8988T (cell line): Measurements from ENCODE around the gene HAGHL.
A peak's percentile ranks its signal among the peaks of the same experiment; 100 is the strongest.
"Not testable (repeated sequence)": the region's sequence is repeated elsewhere in the genome, so short reads cannot be mapped to it uniquely, and the experiment has no call there.

Experiments used
- DNase-seq: peaks from one replicate; pipeline ENCODE4 v3.0.0; 2011

HAGHL gene

GRCh38 chr16:735982-736453, 9.1 kb downstream of the HAGHL start:
- peak; percentile 1 for DNase-seq

DNA sequence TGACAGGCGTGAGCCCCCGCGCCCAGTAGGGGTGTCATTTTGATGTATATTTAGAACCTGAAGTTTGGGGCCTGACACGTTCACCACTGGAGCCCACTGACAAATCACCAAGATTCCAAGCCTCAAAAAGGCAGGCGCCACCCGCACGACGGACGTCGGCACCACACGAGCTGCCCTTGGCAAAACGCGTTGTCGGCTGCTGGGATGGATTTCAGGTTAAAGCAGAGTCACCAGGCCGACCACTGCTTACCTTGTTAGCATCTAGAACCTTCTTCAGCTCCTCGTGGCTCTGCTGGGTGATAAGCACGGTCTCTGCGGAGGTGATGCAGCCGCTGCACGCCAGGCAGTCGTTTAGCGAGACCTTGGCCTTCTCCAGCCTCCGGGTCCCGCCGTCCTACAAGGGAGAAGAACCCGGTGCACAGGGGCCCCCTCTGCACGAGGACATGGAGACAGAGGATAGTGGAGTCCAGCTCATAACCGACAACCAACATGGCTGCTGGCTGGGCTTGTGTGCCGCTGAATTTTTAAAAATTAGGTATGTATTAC, 10.1 kb downstream of the HAGHL start:
- DNase-seq = peak; percentile 1

DNA sequence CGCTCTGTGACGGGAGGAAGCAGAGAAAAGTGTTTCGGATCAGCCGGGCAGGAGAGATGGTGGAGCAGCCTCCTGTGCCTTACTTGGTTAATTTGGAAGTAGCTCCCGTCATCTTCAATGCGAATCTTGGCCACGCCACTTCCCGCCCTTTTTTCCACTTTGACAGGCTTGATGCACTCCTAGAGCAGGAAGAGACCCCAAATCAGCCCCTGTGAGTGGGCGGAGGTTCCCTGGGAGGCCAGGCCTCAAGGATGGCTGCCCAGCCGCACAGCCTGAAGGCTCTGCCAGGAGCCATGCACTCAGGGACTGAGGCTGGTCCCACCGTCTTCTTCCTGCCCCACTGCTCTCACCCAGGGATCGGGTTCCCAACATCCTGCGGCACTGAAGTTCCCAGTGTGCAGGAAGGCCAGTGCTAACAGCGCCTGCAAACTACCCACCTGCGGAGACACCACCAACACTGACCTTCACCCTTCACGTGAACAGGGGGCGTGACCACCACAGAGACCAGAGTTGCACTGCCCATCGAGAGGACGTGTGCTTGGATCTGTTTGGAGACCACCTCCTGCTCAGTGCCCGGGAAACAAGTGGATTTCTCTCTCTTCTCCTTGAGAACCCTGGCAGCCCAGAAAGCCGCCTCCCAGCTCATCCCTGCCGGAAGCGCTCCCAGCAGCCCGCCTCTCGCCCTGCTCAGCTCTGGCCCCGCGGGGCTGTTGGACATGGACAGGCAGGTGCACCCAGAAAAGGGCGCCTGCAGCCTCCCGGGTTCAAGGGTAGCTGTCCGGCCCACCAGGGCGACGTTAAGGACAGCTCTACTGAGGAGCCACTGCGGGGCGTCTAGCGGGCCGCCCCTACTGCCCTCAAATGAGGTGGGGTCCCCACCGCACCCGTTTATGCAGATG, 12.9 kb downstream of the HAGHL start:
- peak; percentile 24 for DNase-seq

DNA sequence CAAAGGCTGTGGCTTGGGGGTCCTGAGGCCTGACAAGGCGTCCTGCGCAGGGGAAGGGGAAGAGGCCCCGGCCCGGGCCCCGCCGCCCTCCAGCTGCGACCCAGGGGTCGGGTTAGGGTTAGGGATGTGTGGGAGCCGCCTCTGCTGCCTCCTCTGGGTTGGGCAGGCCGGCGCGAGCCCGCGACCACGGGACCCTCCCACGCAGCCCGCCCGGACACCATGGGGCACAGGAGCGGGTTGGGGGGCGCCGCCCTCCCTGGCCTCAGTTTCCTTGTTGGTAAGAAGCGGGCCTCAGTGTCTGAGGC, 13.5 kb downstream of the HAGHL start:
- DNase-seq = peak; percentile 15

- peak; percentile 85 for DNase-seq
These were observed 14.0 kb downstream of the HAGHL start, which contains the start of gene CIAO3 for GRCh38 chr16:740764-741505. CIAO3 (minus strand) TSS chr16:740997; CDS start chr16:740985, 12 bp downstream.

- DNase-seq = no peak
These were observed 15.2 kb downstream of the HAGHL start for GRCh38 chr16:741986-742629.

DNA sequence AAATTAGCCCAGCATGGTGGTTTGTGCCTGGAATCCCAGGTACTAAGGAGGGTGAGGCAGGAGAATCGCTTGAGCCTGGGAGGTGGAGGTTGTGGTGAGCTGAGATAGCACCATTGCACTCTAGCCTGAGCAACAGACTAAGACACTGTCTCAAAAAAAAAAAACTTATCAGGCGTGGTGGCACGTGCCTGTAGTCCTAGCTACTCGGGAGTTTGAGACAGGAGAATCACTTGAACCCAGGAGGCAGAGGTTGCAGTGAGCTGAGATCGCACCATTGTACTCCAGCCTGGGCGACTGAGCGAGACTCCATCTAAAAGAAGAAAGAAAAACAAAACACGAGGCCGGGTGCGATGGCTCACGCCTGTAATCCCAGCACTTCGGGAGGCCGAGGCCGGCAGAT, 16.0 kb downstream of the HAGHL start:
- DNase-seq = not testable (repeated sequence)

GRCh38 chr16:743794-744500, 17.0 kb downstream of the HAGHL start:
- no peak for DNase-seq

DNA sequence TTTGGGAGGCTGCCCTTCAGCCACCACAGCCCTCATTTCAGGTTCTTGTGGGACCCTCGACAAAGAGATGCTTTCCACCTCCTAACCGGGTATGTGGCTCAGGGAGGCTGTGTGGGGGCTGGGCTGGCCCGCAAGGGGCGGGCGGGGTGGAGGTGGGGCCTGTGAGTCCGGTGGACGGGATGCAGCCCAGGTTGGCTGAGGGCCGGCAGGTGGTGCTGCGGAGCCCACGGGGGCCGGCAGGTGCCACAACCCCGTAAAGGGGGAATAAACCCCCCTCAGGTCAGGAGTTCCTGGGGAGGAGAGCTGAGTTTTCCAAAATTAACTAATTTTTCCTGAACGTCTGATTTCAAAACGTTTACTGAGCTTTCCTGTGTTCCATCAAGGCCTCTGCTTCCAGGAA, 18.8 kb downstream of the HAGHL start:
- DNase-seq = no peak

DNA sequence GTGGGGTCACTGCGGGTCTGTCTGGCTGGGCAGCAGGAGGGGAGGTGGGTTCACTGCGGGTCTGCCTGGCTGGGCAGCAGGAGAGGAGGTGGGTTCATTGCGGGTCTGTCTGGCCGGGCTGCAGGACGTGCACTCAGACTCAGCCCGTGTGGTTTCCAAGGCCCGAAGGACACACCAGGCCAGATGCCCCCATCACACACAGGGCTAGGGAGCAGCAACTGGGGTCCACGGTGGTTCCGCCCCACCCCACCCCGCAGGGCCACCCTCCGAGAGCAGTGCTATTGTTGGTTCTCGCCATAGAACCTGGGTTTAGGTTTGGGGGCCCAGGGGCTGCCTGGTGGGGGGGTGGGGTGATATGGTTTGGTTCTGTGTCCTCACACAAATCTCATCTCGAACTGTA, 19.7 kb downstream of the HAGHL start:
- no peak for DNase-seq

DNA sequence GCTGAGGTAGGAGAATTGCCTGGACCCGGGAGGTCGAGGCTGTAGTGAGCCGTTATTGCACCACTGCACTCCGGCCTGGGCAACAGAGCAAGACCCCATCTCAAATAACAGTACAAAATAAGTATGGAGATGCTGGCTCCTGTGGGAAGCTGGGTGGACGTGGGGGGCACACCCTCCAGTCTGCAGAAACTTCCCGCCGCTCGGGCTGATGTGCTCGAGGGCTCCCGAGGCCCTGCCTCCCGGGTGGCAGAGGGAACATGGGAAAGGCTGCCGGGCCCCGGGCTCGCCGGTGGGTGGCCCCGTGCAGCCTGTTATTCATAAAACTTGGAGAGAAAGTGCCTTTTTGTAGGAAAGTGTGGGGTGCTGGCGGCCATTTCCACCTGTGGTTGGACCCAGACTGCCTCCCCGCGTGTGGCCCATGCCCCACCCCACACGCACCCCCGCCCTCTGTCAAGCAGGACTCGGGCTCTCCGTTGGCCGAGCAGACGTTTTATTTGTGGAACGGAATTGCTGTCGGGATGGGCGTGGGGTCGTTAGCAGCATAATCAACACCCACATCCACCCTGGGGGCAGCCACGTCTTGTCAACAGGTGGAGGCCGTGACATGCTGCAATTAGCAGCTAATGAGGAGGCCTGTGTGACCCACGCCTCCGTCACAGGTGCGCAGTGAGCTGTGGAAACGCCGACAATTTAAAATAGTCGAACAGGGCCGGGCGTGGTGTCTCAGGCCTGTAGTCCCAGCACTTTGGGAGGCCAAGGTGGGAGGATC, 21.3 kb downstream of the HAGHL start:
- no peak for DNase-seq

DNA sequence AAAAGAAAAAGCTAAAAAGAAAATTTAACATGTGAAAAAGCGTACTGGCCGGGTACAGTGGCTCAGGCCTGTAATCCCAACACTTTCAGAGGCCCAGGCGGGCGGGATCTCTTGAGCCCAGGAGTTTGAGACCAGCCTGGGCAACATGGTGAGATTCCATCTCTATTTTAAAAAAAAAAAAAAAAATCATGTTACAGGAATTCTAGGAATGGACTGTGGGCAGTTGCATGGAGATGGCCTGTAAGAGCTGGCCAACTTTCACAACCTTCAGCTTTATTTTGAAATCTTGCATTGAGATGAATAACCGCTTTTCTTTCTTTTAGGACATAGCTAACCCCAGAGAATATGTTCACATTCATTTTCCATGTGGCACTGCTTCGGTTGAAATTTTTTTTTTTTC, 22.1 kb downstream of the HAGHL start:
- DNase-seq = no peak

GRCh38 chr16:750485-750884, 23.6 kb downstream of the HAGHL start:
- no peak for DNase-seq

- no peak for DNase-seq
These were observed 24.5 kb downstream of the HAGHL start for GRCh38 chr16:751152-752006.

DNA sequence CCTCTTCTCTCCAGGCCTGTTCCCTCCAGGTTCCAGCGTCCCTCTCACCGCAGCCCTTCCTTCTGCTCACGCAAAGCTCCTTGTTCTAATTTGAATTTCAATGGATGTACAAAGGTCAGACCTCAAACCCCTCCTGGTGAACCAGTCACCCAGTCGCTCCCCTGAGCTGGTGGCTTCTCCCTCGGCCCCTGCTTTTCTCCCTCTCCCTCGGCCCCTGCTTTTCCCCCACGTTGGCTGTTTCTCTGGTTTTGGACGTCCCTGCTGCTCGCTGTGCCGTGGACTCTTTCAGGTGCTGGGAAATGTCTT, 25.1 kb downstream of the HAGHL start:
- no peak for DNase-seq

GRCh38 chr16:754121-754607, 27.3 kb downstream of the HAGHL start:
- DNase-seq = not testable (repeated sequence)

DNA sequence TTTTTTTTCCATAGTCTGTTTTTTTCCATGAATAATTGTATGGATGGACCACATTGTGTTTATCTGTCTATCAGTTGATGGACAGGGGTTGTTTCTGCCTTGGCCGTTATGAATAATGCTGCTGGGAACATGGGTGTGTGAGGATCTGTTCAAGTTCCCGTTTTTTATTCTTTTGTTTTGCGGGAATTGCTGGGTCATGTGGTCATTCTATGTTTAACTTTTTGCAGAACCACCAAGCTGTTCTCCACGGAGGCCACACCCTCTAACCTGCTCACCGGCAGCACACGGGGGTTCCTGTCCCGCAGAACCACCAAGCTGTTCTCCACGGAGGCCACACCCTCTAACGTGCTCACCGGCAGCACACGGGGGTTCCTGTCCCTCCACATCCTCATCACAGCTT, 27.8 kb downstream of the HAGHL start:
- no peak for DNase-seq

- DNase-seq = no peak
These were observed 29.5 kb downstream of the HAGHL start for GRCh38 chr16:756428-756827.

GRCh38 chr16:759110-759910, 32.4 kb downstream of the HAGHL start:
- DNase-seq = no peak

DNA sequence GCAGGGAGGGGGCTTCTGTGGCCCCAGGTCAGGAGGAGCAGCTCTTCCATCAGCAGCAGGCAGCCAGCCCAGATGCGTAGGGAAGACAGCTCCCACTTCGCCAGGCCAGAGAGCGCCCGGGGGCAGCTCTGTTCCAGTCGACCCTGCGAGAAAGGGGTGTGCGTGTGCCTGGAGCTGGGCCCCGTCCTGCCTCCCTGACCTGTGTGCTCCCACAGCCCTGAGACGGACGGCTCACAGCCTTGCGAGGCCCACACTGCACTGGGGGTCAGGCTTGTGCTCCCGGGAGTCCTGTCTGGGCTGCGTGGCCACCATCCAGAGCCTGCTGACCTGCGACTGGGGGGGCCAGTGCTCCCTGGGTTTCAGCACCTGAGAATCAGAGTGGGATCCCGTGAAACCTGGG, 33.2 kb downstream of the HAGHL start:
- DNase-seq = no peak
